AG09309 (cell line): ENCODE results near the gene BICD1.

Experiments used
- DNase-seq: peaks from one replicate; pipeline ENCODE4 v3.0.0-alpha.2; 2010; ENCODE audit warnings: low read depth
- H3K4me3 ChIP-seq: 2 replicates; pipeline ENCODE4 v1.5.1; 2011; ENCODE audit warnings: mild to moderate bottlenecking, low read depth, low read length, moderate library complexity; ENCODE audit not compliant: control insufficient read depth
- CTCF ChIP-seq: IDR thresholded peaks from 2 replicates; pipeline ENCODE4 v1.5.1; 2011; ENCODE audit warnings: mild to moderate bottlenecking, low read depth, low read length, inconsistent platforms; ENCODE audit not compliant: insufficient read depth, control insufficient read depth; ENCODE audit errors: missing control alignments

Gene BICD1

GRCh38 chr12:32084017-32084688, 22.5 kb upstream of the BICD1 start:
- no peak for DNase-seq
- no peak overlapping the region for H3K4me3 ChIP-seq
- no peak for TF ChIP-seq CTCF

GRCh38 chr12:32084753-32085152, 21.9 kb upstream of the BICD1 start:
- no peak for TF ChIP-seq CTCF
- no peak for DNase-seq
- no peak overlapping the region for H3K4me3 ChIP-seq

GRCh38 chr12:32087306-32087705, 19.3 kb upstream of the BICD1 start:
- no peak for TF ChIP-seq CTCF
- H3K4me3 ChIP-seq: no peak overlapping the region
- no peak for DNase-seq

GRCh38 chr12:32089156-32089555, 17.5 kb upstream of the BICD1 start:
- no peak for DNase-seq
- H3K4me3 ChIP-seq: no peak overlapping the region
- TF ChIP-seq CTCF: no peak

- H3K4me3 ChIP-seq: no peak overlapping the region
- TF ChIP-seq CTCF: no peak
- no peak for DNase-seq
Observed at GRCh38 chr12:32089586-32089985, 17.1 kb upstream of the BICD1 start.

- no peak overlapping the region for H3K4me3 ChIP-seq
- no peak for TF ChIP-seq CTCF
- DNase-seq: no peak
Observed at GRCh38 chr12:32091696-32092095, 15.0 kb upstream of the BICD1 start.
